Measurements from ENCODE around the gene AAK1.

DNA sequence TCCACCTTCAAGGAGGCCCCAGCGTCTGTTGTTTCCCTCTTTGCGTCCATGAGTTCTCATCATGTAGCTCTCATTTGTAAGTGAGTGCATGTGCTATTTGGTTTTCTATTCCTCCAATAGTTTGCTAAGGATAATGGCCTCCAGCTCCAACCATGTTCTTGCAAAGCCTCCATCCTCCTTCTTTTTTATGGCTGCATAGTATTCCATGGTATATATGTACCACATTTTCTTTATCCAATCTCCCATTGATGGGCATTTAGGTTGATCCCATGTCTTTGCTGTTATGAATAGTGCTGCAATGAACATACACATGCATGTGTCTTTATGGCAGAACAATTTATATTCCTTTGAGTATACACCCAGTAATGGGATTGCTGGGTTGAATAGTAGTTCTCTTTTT is 133.3 kb downstream of the AAK1 start:
- TF ChIP-seq, protein P1, sequence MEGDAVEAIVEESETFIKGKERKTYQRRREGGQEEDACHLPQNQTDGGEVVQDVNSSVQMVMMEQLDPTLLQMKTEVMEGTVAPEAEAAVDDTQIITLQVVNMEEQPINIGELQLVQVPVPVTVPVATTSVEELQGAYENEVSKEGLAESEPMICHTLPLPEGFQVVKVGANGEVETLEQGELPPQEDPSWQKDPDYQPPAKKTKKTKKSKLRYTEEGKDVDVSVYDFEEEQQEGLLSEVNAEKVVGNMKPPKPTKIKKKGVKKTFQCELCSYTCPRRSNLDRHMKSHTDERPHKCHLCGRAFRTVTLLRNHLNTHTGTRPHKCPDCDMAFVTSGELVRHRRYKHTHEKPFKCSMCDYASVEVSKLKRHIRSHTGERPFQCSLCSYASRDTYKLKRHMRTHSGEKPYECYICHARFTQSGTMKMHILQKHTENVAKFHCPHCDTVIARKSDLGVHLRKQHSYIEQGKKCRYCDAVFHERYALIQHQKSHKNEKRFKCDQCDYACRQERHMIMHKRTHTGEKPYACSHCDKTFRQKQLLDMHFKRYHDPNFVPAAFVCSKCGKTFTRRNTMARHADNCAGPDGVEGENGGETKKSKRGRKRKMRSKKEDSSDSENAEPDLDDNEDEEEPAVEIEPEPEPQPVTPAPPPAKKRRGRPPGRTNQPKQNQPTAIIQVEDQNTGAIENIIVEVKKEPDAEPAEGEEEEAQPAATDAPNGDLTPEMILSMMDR (IDR thresholded peaks at IDR 0.05; ENCODE audit: low read depth, low read length), result no peak
- no peak for TF ChIP-seq EZH2phosphoT487 (IDR thresholded peaks at IDR 0.05; ENCODE audit: low read depth)

Data from OCI-LY3 (cell line).